B cell (primary cell): Measurements from ENCODE around the gene RPS26.

Experiments
- EZH2 ChIP-seq: IDR thresholded peaks from 2 replicates; pipeline ENCODE4 v1.6.1; 2012; ENCODE audit warnings: borderline replicate concordance, low read depth, mild to moderate bottlenecking, moderate library complexity, low read length; ENCODE audit not compliant: insufficient read depth, poor library complexity, severe bottlenecking
- TF ChIP-seq, protein P1 (sequence below): fragments of 200-600 bp; IDR thresholded peaks from one replicate; pipeline ENCODE4 v1.8.0; 2022; ENCODE audit warnings: antibody characterized with exemption, mild to moderate bottlenecking

DNA sequence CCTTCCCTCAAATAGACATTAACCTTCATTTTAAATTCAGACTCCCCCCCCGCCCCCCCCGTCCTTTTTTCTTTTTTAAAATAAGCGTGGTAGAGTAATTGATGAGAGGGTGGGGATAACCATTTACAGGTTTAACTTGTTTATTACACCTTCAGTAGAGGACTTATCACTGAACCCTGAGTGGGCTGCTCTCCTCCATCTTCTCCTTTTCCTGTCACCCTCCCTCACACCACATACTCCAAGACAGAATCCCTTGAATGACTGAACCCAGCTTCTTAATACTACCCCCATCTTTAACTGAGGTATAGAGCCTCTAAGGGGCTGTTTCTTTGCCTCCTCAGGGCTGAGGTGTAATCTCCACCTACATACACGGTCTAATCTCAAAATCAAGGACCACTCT is 24.5 kb upstream of the RPS26 start:
- TF ChIP-seq EZH2, result no peak
- TF ChIP-seq, protein P1, sequence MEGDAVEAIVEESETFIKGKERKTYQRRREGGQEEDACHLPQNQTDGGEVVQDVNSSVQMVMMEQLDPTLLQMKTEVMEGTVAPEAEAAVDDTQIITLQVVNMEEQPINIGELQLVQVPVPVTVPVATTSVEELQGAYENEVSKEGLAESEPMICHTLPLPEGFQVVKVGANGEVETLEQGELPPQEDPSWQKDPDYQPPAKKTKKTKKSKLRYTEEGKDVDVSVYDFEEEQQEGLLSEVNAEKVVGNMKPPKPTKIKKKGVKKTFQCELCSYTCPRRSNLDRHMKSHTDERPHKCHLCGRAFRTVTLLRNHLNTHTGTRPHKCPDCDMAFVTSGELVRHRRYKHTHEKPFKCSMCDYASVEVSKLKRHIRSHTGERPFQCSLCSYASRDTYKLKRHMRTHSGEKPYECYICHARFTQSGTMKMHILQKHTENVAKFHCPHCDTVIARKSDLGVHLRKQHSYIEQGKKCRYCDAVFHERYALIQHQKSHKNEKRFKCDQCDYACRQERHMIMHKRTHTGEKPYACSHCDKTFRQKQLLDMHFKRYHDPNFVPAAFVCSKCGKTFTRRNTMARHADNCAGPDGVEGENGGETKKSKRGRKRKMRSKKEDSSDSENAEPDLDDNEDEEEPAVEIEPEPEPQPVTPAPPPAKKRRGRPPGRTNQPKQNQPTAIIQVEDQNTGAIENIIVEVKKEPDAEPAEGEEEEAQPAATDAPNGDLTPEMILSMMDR, result no peak
